ENCODE results near the gene ZFYVE27.

The ZFYVE27 gene

DNA sequence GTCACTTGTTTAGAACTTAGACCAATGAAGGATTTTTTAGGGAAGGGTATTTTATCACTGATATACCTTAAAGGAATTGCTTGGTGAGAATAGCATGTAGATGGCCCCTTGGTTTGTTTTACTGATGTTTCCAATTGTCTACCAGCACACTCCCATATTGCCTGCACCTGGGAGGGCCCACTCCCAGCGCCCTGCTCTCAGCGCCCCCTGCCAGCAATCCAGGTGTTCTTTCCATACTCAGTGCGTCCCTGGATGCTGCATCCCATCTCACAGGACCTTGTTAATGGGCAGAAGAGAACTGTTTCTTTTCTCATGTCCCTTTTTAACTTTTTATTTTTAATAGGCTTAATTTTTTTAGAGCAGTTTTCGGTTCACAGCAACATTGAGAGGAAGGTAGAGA, 59.0 kb downstream of the ZFYVE27 start:
- no peak for DNase-seq

DNA sequence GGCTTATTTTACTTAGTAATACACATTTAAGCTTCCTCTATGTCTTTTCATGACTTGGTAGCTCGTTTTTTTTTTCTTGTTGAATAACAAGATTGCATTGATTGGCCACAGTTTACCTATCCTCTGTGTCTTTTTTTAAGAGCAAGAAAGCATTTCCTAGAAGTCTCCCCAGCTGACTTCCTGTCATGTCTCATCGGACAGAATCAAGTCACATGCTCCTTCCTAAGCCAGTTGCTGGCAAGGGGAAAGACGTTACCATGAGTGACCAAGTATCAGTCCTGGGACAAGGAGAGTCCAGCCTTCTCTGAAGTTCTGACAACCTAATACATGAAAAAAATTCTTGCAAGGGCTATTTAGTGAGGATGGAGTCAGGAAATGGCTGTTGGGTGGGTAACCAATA, 59.7 kb downstream of the ZFYVE27 start:
- no peak for DNase-seq

DNA sequence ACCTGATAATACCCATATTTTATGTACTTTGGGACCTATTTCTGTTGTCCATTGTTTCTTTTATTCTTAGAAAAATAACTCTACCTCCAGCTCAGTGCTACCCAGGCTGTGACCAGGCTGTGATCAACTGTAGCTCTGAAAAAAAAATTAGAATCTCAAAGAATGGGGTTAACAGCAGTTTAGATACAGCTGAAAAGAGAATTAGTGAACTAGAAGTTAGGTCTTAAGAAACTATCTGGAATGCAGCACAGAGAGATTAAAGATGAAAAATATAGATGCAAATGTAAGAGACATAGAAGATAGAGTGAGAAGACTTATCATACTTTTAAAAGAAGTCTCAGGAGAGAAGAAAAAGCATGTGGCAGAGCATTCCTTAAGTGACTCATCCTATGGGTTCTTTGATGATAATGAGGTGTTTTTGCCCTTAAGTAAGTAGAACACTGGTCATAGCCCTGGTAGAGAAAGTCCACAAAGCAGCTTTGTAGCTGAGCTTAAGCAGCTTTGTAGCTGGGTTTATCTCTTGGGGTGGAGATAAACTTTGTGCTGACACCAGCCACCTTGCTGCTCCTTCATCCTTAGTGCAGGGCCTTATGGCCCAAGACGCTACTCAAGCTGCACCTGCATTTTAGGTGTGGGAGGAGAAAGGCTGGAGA, 62.2 kb downstream of the ZFYVE27 start:
- DNase-seq = no peak

- no peak for DNase-seq
Observed at GRCh38 chr10:97800474-97800873, 63.5 kb downstream of the ZFYVE27 start.

DNA sequence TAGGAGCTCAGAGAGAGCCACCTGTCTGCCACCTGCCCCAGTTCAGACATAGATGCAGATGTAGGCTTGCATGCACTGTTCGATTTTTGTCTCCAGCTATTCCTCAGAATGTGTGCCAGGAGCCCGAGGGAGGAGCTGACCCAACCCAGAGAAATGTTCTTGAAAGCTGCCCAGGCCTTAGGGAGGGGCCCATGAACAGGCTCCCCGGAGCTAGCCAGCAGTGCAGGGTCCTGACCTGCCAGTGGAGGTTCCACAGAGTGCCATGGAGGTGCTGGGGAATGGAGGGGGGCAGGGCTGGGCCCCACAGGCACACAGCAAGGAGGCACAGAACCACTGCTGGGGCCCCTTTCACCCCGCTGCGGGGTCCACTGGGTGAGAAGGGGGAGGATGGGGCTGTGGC, 64.5 kb downstream of the ZFYVE27 start:
- no peak for DNase-seq

DNA sequence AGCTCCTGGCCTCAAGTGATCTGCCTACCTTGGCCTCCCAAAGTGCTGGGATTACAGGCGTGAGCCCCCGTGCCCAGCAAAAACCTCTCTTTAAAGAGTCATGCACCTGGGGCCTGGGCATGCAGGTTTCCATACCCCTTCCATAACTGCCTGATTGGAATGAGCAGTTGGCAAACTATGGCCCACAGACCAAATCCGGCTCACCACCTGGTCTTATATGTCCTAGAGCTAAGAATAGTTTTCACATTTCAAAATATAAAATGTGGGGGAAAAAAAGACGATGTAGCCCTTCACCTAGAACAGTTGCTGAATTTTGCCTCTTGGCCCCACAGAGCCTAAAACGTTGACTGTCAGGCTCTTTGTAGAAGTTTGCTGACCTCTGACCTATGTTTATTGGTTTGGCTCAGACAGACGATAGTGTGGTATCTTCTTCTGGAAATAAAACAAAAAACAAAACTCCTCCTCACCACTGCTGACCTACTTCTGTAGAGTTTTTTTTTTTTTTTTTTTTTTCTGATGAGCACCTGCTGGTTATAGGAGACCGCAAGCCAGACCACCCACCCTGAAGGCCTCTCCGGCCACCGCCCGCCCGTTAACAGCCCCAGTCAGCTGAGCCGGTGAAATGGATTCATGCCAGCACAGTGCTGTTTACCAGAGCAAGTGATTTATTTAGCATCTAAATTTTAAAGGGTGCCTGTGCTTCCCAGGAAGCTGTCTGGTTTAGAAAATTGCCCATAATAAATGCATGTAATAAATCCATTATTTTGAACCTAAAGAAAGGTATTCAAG, 68.4 kb downstream of the ZFYVE27 start:
- no peak for DNase-seq

- DNase-seq = no peak
Observed at GRCh38 chr10:97805949-97806348, 69.0 kb downstream of the ZFYVE27 start.

DNA sequence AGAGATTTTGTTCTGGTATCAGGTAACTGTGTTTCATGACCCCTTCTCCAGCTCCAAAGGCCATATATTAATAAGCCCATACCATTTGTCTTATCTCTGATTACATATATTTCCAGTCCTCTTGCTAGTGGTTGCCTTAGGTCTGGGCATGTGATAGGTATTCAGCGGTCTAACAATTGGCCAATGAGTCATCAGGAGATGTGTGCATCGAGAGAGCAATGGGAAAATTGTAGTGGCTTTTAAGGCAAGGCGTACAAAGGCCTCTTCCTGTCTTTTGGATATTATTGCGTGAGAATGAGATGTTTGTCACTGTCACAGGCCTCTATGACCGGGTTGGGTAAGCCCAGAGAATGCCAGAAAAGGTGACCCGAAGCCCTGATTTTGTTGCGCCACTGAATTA, 73.5 kb downstream of the ZFYVE27 start:
- no peak for DNase-seq
